ENCODE data around the gene UQCR11.

- TF ChIP-seq, protein P1, sequence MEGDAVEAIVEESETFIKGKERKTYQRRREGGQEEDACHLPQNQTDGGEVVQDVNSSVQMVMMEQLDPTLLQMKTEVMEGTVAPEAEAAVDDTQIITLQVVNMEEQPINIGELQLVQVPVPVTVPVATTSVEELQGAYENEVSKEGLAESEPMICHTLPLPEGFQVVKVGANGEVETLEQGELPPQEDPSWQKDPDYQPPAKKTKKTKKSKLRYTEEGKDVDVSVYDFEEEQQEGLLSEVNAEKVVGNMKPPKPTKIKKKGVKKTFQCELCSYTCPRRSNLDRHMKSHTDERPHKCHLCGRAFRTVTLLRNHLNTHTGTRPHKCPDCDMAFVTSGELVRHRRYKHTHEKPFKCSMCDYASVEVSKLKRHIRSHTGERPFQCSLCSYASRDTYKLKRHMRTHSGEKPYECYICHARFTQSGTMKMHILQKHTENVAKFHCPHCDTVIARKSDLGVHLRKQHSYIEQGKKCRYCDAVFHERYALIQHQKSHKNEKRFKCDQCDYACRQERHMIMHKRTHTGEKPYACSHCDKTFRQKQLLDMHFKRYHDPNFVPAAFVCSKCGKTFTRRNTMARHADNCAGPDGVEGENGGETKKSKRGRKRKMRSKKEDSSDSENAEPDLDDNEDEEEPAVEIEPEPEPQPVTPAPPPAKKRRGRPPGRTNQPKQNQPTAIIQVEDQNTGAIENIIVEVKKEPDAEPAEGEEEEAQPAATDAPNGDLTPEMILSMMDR (conservative IDR thresholded peaks at IDR 0.05; ENCODE audit: low read length): no peak
- no peak for TF ChIP-seq EZH2phosphoT487 (IDR thresholded peaks at IDR 0.05; ENCODE audit: borderline replicate concordance, low read depth, low read length)
Observed at GRCh38 chr19:1577090-1577928, 28.0 kb downstream of the UQCR11 start.
